Stimulated activated CD8-positive, alpha-beta memory T cell treated with anti-CD3 and anti-CD28 coated beads, Interleukin-7, amount 100 ng/mL, for 4 hours (primary cell): ENCODE measurements around the gene BIN1.

Source experiments
- DNase-seq, 2 donors: peaks; one replicate each; pipeline ENCODE4 v3.0.0-alpha.2; 2020; ENCODE audit warnings: low read depth in 2 of 2

Gene BIN1

GRCh38 chr2:127090281-127091120, 16.5 kb downstream of the BIN1 start:
- DNase-seq = no peak

- DNase-seq = no peak
These were observed 17.3 kb downstream of the BIN1 start for GRCh38 chr2:127089478-127090235.

- no peak for DNase-seq
These were observed 18.2 kb downstream of the BIN1 start for GRCh38 chr2:127088706-127089105.

- DNase-seq = no peak
These were observed 19.0 kb downstream of the BIN1 start for GRCh38 chr2:127087791-127088495.

GRCh38 chr2:127086990-127087790, 19.8 kb downstream of the BIN1 start:
- no peak for DNase-seq

GRCh38 chr2:127085317-127085681, 21.7 kb downstream of the BIN1 start:
- peak in 1 of 2 donors; percentile 34 for DNase-seq

GRCh38 chr2:127084611-127085316, 22.2 kb downstream of the BIN1 start:
- peak in 1 of 2 donors; percentile 21 for DNase-seq

GRCh38 chr2:127083819-127084503, 23.0 kb downstream of the BIN1 start:
- no peak for DNase-seq

GRCh38 chr2:127082974-127083373, 24.0 kb downstream of the BIN1 start:
- DNase-seq = no peak

GRCh38 chr2:127081826-127082633, 24.9 kb downstream of the BIN1 start:
- DNase-seq = peak in 1 of 2 donors; percentile 66

GRCh38 chr2:127080938-127081755, 25.8 kb downstream of the BIN1 start:
- peak in 1 of 2 donors; percentile 60 for DNase-seq

GRCh38 chr2:127080226-127080937, 26.6 kb downstream of the BIN1 start:
- DNase-seq = peak in 1 of 2 donors; percentile 41

- no peak for DNase-seq
These were observed 27.5 kb downstream of the BIN1 start for GRCh38 chr2:127079358-127079920.

- DNase-seq = no peak
These were observed 28.2 kb downstream of the BIN1 start for GRCh38 chr2:127078666-127079270.

GRCh38 chr2:127078028-127078427, 28.9 kb downstream of the BIN1 start:
- DNase-seq = no peak

- DNase-seq = no peak
These were observed 30.0 kb downstream of the BIN1 start for GRCh38 chr2:127076924-127077323.

GRCh38 chr2:127076290-127076689, 30.7 kb downstream of the BIN1 start:
- no peak for DNase-seq
